Fibroblast of lung (primary cell): ENCODE data around the gene LPP.

Experiments used
- EZH2 ChIP-seq: IDR thresholded peaks from 2 replicates; pipeline ENCODE4 v1.5.1; 2012; ENCODE audit warnings: low read length, control low read depth, mild to moderate bottlenecking; ENCODE audit errors: missing control alignments
- TF ChIP-seq, protein P1 (sequence below), 2 donors: IDR thresholded peaks in 1 of 2; conservative IDR thresholded peaks in 1 of 2; 1 replicate in 1 of 2; 2 replicates in 1 of 2; pipeline ENCODE4 v1.5.1; 2011 to 2012; ENCODE audit warnings: low read length in 2 of 2, control low read depth in 1 of 2, inconsistent platforms in 1 of 2, low read depth in 1 of 2, mild to moderate bottlenecking in 1 of 2

GRCh38 chr3:188659449-188660090 is 505.6 kb downstream of the LPP start:
- TF ChIP-seq, protein P1, sequence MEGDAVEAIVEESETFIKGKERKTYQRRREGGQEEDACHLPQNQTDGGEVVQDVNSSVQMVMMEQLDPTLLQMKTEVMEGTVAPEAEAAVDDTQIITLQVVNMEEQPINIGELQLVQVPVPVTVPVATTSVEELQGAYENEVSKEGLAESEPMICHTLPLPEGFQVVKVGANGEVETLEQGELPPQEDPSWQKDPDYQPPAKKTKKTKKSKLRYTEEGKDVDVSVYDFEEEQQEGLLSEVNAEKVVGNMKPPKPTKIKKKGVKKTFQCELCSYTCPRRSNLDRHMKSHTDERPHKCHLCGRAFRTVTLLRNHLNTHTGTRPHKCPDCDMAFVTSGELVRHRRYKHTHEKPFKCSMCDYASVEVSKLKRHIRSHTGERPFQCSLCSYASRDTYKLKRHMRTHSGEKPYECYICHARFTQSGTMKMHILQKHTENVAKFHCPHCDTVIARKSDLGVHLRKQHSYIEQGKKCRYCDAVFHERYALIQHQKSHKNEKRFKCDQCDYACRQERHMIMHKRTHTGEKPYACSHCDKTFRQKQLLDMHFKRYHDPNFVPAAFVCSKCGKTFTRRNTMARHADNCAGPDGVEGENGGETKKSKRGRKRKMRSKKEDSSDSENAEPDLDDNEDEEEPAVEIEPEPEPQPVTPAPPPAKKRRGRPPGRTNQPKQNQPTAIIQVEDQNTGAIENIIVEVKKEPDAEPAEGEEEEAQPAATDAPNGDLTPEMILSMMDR (conservative IDR thresholded peaks at IDR 0.05 in 1 of 2, IDR thresholded peaks at IDR 0.05 in 1 of 2; ENCODE audit: low read depth in 1 of 2, low read length in 2 of 2), result no peak
- no peak for TF ChIP-seq EZH2
